Endothelial cell (in vitro differentiated cells): Measurements from ENCODE around the gene MRPL33. TPM values are rescaled to one million over a fixed set of nuclear protein-coding genes. Genes with fewer than 3 reads are reported as not detected.
"Not testable (repeated sequence)": the region's sequence is repeated elsewhere in the genome, so short reads cannot be mapped to it uniquely, and the experiment has no call there.

ENCODE experiments used
- DNase-seq: peaks from one replicate; pipeline ENCODE4 v3.0.0; 2021; ENCODE audit warnings: low spot score
- H3K27ac Mint-ChIP-seq: one replicate; pipeline ENCODE4 v1.8.0; 2021; ENCODE audit warnings: mixed read lengths, inconsistent platforms; ENCODE audit not compliant: unreplicated experiment
- H3K27me3 Mint-ChIP-seq: one replicate; pipeline ENCODE4 v1.8.0; 2021; ENCODE audit warnings: mild to moderate bottlenecking, moderate library complexity, mixed read lengths, inconsistent platforms; ENCODE audit not compliant: unreplicated experiment
- H3K36me3 Mint-ChIP-seq: one replicate; pipeline ENCODE4 v1.8.0; 2021; ENCODE audit warnings: mild to moderate bottlenecking, low read depth, mixed read lengths, inconsistent platforms; ENCODE audit not compliant: unreplicated experiment
- H3K4me1 Mint-ChIP-seq: one replicate; pipeline ENCODE4 v1.8.0; 2021; ENCODE audit warnings: mild to moderate bottlenecking, mixed read lengths, inconsistent platforms; ENCODE audit not compliant: unreplicated experiment
- H3K4me3 Mint-ChIP-seq: one replicate; pipeline ENCODE4 v1.8.0; 2021; ENCODE audit warnings: mild to moderate bottlenecking, mixed read lengths, inconsistent platforms; ENCODE audit not compliant: unreplicated experiment
- H3K9me3 Mint-ChIP-seq: one replicate; pipeline ENCODE4 v1.8.0; 2021; ENCODE audit warnings: mixed read lengths, inconsistent platforms; ENCODE audit not compliant: unreplicated experiment
- CTCF ChIP-seq: fragments of 200-600 bp; sonication (generic); IDR thresholded peaks from one replicate; pipeline ENCODE4 v1.5.0; 2021; ENCODE audit warnings: antibody characterized with exemption; ENCODE audit not compliant: unreplicated experiment
- total RNA-seq: library from RNA; stranded (reverse); fragmentation: NEBNext Ultra II Directional; extraction: Animal tissue kit (Norgen Biotek cat#: 25700); gene quantifications from one replicate; pipeline ENCODE4 v1.2.1, GENCODE V29; 2021; ENCODE audit not compliant: unreplicated experiment

MRPL33 gene
- total RNA-seq, 1 donor from 2014 or later: 52.0 TPM

- Mint-ChIP-seq H3K4me3 (no peak overlapping the region), H3K27me3 (no peaks in the 10 kb centered on the region), H3K36me3 (peaks cover 6% of the 10 kb centered on the region), H3K9me3 (peaks cover 5% of the 10 kb centered on the region), H3K27ac (no peak overlapping the region), H3K4me1 (peaks cover 3% of the 10 kb centered on the region)
- no peak for TF ChIP-seq CTCF
- no peak for DNase-seq
Observed at GRCh38 chr2:27747827-27748352, 23.6 kb upstream of the MRPL33 start.

GRCh38 chr2:27748803-27749554 is 22.5 kb upstream of the MRPL33 start:
- not testable (repeated sequence) for H3K4me3 Mint-ChIP-seq, H3K9me3 Mint-ChIP-seq, DNase-seq, H3K36me3 Mint-ChIP-seq, H3K4me1 Mint-ChIP-seq, H3K27me3 Mint-ChIP-seq, H3K27ac Mint-ChIP-seq

- no peaks in the 10 kb centered on the region for H3K27me3 Mint-ChIP-seq
- H3K4me1 Mint-ChIP-seq: peaks cover 10% of the 10 kb centered on the region
- peaks cover 6% of the 10 kb centered on the region for H3K36me3 Mint-ChIP-seq
- H3K9me3 Mint-ChIP-seq: peaks cover 5% of the 10 kb centered on the region
- no peak overlapping the region for H3K4me3 Mint-ChIP-seq
- H3K27ac Mint-ChIP-seq: no peak overlapping the region
- DNase-seq: no peak
- TF ChIP-seq CTCF: no peak
Observed at GRCh38 chr2:27751377-27751776, 20.1 kb upstream of the MRPL33 start.

- peaks cover 10% of the 10 kb centered on the region for H3K4me1 Mint-ChIP-seq
- H3K27ac Mint-ChIP-seq: peak overlapping the region; percentile 24
- H3K9me3 Mint-ChIP-seq: peaks cover 5% of the 10 kb centered on the region
- no peaks in the 10 kb centered on the region for H3K27me3 Mint-ChIP-seq
- peaks cover 6% of the 10 kb centered on the region for H3K36me3 Mint-ChIP-seq
- TF ChIP-seq CTCF: no peak
- H3K4me3 Mint-ChIP-seq: peak overlapping the region; percentile 91
- peak; percentile 30 for DNase-seq
Observed at GRCh38 chr2:27752551-27753237, 18.8 kb upstream of the MRPL33 start.

- Mint-ChIP-seq H3K4me3 (no peak overlapping the region), H3K27me3 (no peaks in the 10 kb centered on the region), H3K27ac (no peak overlapping the region), H3K4me1 (peaks cover 10% of the 10 kb centered on the region), H3K36me3 (no peaks in the 10 kb centered on the region), H3K9me3 (no peaks in the 10 kb centered on the region)
- TF ChIP-seq CTCF: peak; percentile 70
- DNase-seq: peak; percentile 94
Observed at GRCh38 chr2:27754138-27754588, 17.4 kb upstream of the MRPL33 start.
